Measurements from ENCODE around the gene ZBTB4.

The ZBTB4 gene

GRCh38 chr17:7419819-7420610 lies 59.4 kb downstream of the ZBTB4 start, which contains the start of gene SPEM1:
Gene SPEM1, plus strand, starts transcription at chr17:7420324. Its CDS starts 61 bp downstream, at chr17:7420385.
- H3K9ac ChIP-seq = no peak within 1 kb of the TSS
- no peaks in the 10 kb centered on the region for H3K36me3 ChIP-seq (ENCODE audit: insufficient read depth)
- no peaks in the 10 kb centered on the region for H4K20me1 ChIP-seq (ENCODE audit: insufficient read depth)
- H3K4me2 ChIP-seq = no peak within 1 kb of the TSS
- H3K4me1 ChIP-seq (ENCODE audit: low read depth, poor library complexity, severe bottlenecking) = no peaks in the 10 kb centered on the region
- no peaks in the 10 kb centered on the region for H3K27me3 ChIP-seq (ENCODE audit: insufficient read depth, low read depth)
- no peak for TF ChIP-seq CTCF (conservative IDR thresholded peaks at IDR 0.05; ENCODE audit: low read depth, low read length)
- H3K27ac ChIP-seq = no peak within 1 kb of the TSS
- H2AFZ ChIP-seq (ENCODE audit: low read depth) = no peak within 1 kb of the TSS
- no peak within 1 kb of the TSS for H3K4me3 ChIP-seq (IDR thresholded peaks at IDR 0.05; ENCODE audit: insufficient read depth, low read depth, low read length)
- H3K79me2 ChIP-seq (ENCODE audit: insufficient read depth, low read depth) = no peaks in the 10 kb centered on the region

DNA sequence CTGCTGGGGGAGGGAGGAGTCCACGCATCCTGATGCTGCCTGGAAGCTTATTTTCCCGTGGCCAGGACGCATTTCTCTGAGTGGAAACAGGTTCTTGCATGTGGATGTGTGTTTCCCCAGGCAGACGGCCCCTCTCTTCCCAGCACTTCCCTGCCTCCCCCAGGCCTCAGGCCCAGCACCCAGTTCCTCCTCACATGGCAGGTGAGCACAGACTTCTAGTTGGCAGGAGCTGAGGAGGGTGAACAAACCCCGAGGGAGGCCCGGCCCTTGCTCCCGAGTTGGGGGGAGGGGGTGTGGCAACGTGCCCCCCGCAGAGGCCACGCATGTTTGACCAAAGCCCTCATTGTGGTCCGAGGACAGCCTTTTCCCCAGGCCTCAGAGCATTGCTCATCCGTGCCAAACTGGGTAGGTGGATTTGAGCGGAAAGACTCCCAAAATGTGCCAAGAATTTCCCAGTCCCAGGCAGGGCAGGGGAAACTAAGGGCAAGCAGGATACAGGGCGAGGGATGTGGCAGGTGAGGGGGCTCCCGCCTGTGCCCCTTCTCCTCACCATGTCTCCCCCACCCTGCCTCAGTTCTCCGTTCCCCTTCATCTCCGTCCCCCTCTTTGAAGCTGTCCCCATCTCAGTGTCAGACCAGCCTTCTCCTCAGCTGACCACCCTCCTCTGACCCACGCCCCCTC lies 60.8 kb downstream of the ZBTB4 start:
- H3K27ac ChIP-seq = no peak overlapping the region
- no peak for TF ChIP-seq CTCF (conservative IDR thresholded peaks at IDR 0.05; ENCODE audit: low read depth, low read length)
- no peaks in the 10 kb centered on the region for H3K36me3 ChIP-seq (ENCODE audit: insufficient read depth)

DNA sequence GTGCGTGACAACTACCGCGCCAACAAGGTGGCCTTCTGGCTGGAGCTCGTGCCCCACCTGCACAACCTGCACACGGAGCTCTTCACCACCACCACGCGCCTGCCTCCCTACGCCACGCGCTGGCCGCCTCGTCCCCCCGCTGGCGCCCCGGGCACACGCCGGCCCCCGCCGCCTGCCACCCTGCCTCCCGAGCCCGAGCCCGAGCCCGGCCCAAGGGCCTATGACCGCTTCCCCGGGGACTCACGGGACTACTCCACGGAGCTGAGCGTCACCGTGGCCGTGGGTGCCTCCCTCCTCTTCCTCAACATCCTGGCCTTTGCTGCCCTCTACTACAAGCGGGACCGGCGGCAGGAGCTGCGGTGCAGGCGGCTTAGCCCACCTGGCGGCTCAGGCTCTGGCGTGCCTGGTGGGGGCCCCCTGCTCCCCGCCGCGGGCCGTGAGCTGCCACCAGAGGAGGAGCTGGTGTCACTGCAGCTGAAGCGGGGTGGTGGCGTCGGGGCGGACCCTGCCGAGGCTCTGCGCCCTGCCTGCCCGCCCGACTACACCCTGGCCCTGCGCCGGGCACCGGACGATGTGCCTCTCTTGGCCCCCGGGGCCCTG lies 62.3 kb downstream of the ZBTB4 start:
- no peak overlapping the region for H3K27ac ChIP-seq
- H3K36me3 ChIP-seq (ENCODE audit: insufficient read depth) = no peaks in the 10 kb centered on the region
- H3K9ac ChIP-seq = no peak overlapping the region
- H3K4me3 ChIP-seq (IDR thresholded peaks at IDR 0.05; ENCODE audit: insufficient read depth, low read depth, low read length) = no peak overlapping the region
- no peaks in the 10 kb centered on the region for H4K20me1 ChIP-seq (ENCODE audit: insufficient read depth)
- H3K4me2 ChIP-seq = no peak overlapping the region
- H3K4me1 ChIP-seq (ENCODE audit: low read depth, poor library complexity, severe bottlenecking) = no peaks in the 10 kb centered on the region
- no peak for TF ChIP-seq CTCF (conservative IDR thresholded peaks at IDR 0.05; ENCODE audit: low read depth, low read length)
- H3K27me3 ChIP-seq (ENCODE audit: insufficient read depth, low read depth) = no peaks in the 10 kb centered on the region
- no peaks in the 10 kb centered on the region for H3K79me2 ChIP-seq (ENCODE audit: insufficient read depth, low read depth)
- H2AFZ ChIP-seq (ENCODE audit: low read depth) = no peak overlapping the region

More for the DNA sequence above, 60.8 kb downstream of the ZBTB4 start:
- Histone ChIP-seq H3K79me2 (ENCODE audit: insufficient read depth, low read depth) (no peaks in the 10 kb centered on the region), H3K9ac (no peak overlapping the region), H3K4me3 (IDR thresholded peaks at IDR 0.05; ENCODE audit: insufficient read depth, low read depth, low read length) (no peak overlapping the region), H4K20me1 (ENCODE audit: insufficient read depth) (no peaks in the 10 kb centered on the region), H3K27me3 (ENCODE audit: insufficient read depth, low read depth) (no peaks in the 10 kb centered on the region), H2AFZ (ENCODE audit: low read depth) (no peak overlapping the region), H3K4me2 (no peak overlapping the region), H3K4me1 (ENCODE audit: low read depth, poor library complexity, severe bottlenecking) (no peaks in the 10 kb centered on the region)

DNA sequence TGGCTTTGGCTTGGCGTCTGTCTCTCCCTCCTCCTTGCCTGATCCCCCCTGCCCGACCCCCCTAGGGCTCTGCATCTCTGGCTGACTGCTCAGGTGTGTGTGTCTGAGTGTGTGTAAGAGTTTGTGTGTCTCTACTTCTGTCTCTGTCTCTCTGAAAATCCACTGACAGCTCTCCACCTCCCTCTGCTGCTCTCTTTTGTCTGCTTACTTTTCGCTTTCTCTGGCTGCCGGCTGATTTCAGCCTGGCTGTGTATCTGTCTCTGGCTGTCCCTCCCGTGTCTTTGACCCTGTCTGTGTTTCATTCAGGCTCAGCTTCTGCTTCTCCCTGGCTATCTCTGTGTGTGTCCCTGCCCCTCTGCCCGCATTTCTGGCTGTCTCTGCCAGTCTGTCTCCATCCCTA lies 63.1 kb downstream of the ZBTB4 start:
- H2AFZ ChIP-seq (ENCODE audit: low read depth) = no peak overlapping the region
- no peak overlapping the region for H3K4me3 ChIP-seq (IDR thresholded peaks at IDR 0.05; ENCODE audit: insufficient read depth, low read depth, low read length)
- no peaks in the 10 kb centered on the region for H3K36me3 ChIP-seq (ENCODE audit: insufficient read depth)
- H3K4me1 ChIP-seq (ENCODE audit: low read depth, poor library complexity, severe bottlenecking) = no peaks in the 10 kb centered on the region
- H3K79me2 ChIP-seq (ENCODE audit: insufficient read depth, low read depth) = no peaks in the 10 kb centered on the region
- TF ChIP-seq CTCF (conservative IDR thresholded peaks at IDR 0.05; ENCODE audit: low read depth, low read length) = no peak
- H3K27me3 ChIP-seq (ENCODE audit: insufficient read depth, low read depth) = no peaks in the 10 kb centered on the region
- H3K9ac ChIP-seq = no peak overlapping the region
- no peak overlapping the region for H3K27ac ChIP-seq
- no peak overlapping the region for H3K4me2 ChIP-seq
- H4K20me1 ChIP-seq (ENCODE audit: insufficient read depth) = no peaks in the 10 kb centered on the region

Measured in KMS-11 (cell line).